GM13976 (cell line): Measurements from ENCODE around the gene GTF2IRD1.
A peak's percentile ranks its signal among the peaks of the same experiment; 100 is the strongest.
"Not testable (repeated sequence)": the region's sequence is repeated elsewhere in the genome, so short reads cannot be mapped to it uniquely, and the experiment has no call there.

Source experiments
- DNase-seq: peaks from one replicate; pipeline ENCODE4 v3.0.0; 2012; ENCODE audit warnings: low spot score
- in situ Hi-C: fragments of 300-500 bp; cut with MboI; formaldehyde crosslinking; loops from one replicate; pipeline ENCODE4 v1.12.0; 2022; ENCODE audit warnings: low sequenced_read_pairs, mixed read lengths, inconsistent platforms; ENCODE audit not compliant: unreplicated experiment
- TF ChIP-seq, protein P1 (sequence below): IDR thresholded peaks from 2 replicates; pipeline ENCODE4 v1.5.1; 2012; ENCODE audit warnings: borderline replicate concordance, mild to moderate bottlenecking; ENCODE audit not compliant: insufficient read depth; ENCODE audit errors: extremely low read depth, missing control alignments, control extremely low read depth

GTF2IRD1 gene

DNA sequence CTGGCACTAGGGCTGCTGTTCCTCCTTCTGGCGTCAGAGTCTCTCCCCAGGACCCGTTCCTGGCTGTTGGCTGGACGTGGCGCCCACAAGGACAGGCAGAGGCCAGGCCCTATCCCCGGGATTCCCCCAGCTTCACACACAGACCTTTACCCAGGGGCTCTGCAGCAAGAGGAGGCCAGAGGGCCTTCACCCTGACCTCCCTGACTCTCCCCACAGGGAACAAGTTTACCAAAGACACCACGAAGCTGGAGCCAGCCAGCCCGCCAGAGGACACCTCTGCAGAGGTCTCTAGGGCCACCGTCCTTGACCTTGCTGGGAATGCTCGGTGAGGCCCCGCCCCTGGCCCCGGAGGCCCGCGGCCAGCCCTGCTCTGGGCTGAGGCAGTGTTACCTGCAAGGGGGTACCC is 82.2 kb downstream of the GTF2IRD1 start:
- TF ChIP-seq, protein P1, sequence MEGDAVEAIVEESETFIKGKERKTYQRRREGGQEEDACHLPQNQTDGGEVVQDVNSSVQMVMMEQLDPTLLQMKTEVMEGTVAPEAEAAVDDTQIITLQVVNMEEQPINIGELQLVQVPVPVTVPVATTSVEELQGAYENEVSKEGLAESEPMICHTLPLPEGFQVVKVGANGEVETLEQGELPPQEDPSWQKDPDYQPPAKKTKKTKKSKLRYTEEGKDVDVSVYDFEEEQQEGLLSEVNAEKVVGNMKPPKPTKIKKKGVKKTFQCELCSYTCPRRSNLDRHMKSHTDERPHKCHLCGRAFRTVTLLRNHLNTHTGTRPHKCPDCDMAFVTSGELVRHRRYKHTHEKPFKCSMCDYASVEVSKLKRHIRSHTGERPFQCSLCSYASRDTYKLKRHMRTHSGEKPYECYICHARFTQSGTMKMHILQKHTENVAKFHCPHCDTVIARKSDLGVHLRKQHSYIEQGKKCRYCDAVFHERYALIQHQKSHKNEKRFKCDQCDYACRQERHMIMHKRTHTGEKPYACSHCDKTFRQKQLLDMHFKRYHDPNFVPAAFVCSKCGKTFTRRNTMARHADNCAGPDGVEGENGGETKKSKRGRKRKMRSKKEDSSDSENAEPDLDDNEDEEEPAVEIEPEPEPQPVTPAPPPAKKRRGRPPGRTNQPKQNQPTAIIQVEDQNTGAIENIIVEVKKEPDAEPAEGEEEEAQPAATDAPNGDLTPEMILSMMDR = no peak
- DNase-seq = no peak
- in situ Hi-C loops = loop anchor here (10.0 kb wide), 1 partner anchor 91 kb away; no protein-coding TSS in a partner anchor

DNA sequence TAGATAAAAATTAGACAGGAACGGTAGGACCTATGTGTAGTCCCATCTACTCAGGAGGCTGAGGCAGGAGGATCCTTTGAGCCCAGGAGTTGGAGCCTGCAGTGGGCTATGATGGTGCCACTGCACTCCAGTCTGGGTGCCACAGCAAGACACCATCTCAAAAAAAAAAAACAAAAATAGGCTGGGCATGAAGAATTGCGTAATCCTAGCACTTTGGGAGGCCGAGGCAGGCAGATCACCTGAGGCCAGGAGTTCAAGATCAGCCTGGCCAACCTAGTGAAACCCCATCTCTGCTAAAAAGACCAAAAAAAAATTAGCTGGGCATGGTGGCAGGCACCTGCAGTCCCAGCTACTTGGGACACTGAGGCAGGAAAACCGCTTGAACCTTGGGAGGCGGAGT is 88.2 kb downstream of the GTF2IRD1 start:
- in situ Hi-C loops, DNase-seq: not testable (repeated sequence)

DNA sequence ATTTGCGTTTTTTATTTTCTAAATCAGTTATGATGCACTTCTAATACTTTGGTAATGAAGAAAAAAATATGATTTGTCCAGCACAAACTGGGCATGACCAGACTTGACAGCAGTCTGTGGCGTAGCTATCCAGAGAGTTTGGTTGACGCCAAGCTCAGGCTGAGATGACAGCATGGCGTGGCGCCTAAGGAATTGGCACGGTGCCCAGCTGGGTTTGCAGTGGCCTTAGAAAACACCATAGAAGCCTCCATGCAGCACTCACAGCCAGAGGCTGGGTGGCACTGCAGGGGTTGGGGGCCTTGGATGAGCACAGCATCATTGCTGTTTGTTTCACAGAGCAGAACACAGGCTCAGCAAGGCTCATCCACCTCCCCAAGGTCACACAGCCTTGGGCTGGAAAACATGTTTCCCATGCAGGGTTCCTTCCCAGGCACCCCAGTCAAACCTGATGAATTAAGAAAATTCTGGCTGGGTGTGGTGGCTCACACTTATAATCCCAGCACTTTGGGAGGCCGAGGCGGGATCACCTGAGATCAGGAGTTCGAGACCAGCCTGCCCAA is 88.9 kb downstream of the GTF2IRD1 start:
- in situ Hi-C loops = no loop called here
- no peak for DNase-seq
- TF ChIP-seq, protein P1 = no peak

DNA sequence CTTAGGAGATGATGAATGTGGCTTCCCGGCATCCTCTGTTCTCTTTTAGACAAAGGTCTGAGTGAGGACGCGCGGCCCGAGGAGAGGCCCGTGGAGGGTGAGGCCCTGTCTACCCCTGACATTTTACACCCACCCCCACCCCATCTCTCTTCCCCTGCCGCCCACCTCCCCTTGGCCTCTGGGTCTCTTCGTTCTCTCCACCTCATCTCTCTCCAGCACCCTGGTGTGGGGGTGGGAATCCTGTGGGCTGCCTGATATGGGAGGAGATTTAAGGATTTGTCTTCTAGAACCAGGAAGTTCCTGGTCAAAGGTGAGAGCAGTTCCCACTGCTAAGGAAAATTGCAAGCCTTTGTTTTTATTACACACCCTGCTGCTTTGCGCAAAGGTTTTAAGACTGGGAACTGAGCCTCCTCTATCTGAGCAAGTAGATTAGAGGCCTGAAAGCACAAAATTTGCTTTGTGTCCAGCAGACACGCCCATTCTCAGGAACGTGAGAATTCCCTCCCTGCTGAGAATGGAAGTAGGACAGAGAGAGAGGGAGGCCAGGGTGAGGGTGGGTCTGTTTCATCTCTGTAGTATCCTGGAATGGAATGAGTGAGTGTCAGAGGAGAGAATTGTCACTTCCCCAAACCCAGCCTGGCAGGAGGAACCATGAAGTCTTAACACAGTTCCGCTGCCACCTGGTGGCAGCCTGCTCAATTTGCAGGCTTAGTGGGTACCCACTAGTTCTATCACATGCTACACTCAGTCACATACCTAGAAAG is 91.2 kb downstream of the GTF2IRD1 start:
- in situ Hi-C loops = no loop called here

DNA sequence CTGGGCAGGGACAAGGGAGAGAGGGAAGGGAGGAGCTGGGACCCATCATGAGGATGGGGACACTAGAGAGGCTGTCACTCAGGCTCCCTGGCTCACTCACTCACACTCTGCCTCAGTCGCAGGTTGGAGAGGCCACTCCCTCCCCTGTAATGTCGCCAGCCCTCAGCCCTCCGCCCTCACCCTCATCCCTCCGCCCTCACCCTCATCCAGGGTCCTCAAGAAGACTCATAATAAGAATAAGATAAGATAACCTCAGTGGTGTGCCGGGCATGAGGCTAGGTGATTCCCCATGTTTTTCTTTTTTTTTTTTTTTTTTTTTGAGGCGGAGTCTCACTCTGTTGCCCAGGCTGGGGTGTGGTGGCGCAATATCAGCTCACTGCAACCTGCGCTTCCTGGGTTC is 92.2 kb downstream of the GTF2IRD1 start:
- TF ChIP-seq, protein P1 = no peak
- in situ Hi-C loops = no loop called here
- DNase-seq = no peak

More for the DNA sequence above, 91.2 kb downstream of the GTF2IRD1 start:
- DNase-seq = peak; percentile 60
- TF ChIP-seq, protein P1 = no peak

DNA sequence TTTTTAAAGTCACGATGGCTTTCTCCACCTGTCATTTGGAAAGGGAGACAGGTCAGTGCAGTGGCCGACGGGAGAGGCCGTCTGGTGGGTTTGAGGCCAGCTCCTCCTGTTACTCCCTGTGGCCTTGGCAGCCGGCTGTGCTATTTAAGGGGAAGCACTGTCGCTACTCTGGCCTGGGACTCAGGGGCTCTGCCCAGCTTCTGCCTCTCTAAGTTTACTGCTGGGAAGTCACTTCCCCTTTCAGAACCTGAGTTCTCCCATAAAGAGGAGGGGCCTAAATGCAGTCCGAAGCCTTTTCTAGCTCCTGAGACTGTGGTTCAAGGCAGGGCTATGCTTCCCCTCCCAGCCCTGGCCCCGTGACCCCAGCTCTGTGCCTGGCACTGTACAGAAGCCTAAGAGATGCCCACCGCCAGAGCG is 99.9 kb downstream of the GTF2IRD1 start:
- DNase-seq, in situ Hi-C loops: not testable (repeated sequence)

DNA sequence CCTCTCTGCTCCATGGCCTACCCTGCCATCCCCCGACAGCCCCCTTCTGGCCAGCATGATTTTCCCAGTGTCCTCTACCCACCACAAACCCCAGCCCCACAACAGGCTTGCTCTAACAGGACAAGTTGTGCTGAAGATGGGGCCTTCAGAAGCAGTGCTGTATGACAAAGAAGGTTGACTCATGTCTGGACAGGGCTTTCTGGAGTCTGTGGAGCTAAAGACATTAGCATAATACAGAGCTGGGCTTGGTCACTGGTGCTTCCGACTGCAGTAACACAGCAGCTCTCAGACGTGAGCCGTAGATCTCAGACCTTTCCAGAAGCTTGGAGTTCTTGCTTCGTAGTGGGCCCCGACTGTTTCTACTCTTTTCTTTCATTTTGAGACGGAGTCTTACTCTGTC is 100.5 kb downstream of the GTF2IRD1 start:
- TF ChIP-seq, protein P1 = no peak
- in situ Hi-C loops = no loop called here
- DNase-seq = no peak
